Measurements from ENCODE around the gene VIPR2.
A peak's percentile ranks its signal among the peaks of the same experiment; 100 is the strongest.
"Not testable (repeated sequence)": the region's sequence is repeated elsewhere in the genome, so short reads cannot be mapped to it uniquely, and the experiment has no call there.

Gene VIPR2

DNA sequence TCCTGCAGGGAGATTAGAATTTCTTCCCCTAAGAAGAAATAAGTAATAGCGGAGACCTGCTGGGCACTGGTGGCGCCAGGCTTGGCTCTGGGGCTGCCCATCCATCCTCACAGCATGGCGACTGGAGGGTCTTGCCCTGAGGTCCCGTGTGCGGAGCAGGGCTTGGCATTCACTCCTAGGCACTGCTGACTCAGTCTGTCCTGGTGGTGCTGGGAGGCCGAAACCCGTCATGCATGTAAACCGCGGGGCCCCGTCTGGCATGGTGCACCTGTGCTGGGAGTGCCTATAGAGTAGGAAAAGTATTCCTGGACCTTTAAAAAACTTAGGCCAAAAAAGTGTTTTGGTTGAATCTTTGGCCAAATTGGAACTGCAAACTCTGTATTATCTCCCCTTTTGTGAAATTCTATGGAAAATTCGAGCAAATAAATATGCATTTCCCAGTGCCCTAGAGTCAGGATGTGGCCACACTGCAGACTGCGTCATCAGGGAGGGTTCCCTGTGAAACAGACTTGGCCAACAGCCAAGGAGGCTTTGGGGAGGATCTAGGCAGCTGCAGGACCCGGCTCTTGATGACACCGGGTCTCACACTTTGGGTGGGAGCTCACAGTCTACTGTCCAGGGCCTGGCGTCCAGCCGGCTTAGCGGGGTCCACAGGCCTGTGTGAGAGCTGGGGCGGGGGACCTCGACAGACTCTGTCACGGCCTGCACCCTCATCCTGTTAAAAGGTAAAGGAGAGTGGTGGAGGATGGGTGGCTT, 122.3 kb downstream of the VIPR2 start:
- DNase-seq: peak; percentile 4

DNA sequence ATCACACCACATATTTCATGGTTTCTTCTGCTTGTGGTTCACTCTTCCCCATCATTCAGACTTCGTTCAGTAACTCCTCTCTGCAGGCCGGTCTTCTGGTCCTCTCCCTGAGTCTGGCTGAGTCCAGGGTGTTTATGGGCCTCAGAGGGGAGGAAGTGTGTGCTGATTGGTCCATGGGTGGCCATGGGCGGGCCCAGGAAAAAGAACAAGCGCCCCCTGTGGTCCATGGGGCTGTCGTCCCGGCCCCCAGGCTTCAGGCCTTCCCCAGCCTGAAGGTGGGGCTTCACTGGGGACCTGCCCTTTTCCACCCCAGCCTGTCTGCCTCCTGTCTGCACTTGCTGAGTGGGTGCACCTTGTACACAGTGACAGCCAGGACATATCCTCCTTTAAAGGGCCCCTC, 123.7 kb downstream of the VIPR2 start:
- DNase-seq: no peak

DNA sequence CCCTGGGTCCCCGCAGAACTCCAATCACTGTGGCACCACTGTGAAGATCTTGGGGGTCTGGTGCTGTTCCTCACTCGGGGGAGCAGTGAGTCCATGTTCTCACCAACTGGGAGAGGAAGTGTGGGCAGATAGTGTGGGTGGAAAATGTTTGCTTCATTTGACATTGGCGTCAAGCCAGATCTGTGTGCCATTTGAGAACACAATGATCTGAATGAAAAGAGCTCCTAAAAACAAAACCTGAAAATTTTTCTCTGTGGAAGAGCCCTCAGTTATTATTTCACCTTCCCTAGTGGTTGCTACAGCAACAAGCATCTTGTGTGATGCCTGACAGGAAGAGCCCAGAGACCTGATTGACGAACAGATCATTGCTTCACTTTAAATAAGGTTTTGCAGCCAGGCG, 125.6 kb downstream of the VIPR2 start:
- no peak for DNase-seq

- no peak for DNase-seq
Measured at GRCh38 chr7:159017741-159018140, 126.9 kb downstream of the VIPR2 start.

- no peak for DNase-seq
Measured at GRCh38 chr7:159017210-159017609, 127.5 kb downstream of the VIPR2 start.

GRCh38 chr7:159016591-159016990, 128.1 kb downstream of the VIPR2 start:
- no peak for DNase-seq

- DNase-seq: peak; percentile 46
Measured at GRCh38 chr7:159015454-159016410, 128.9 kb downstream of the VIPR2 start.

DNA sequence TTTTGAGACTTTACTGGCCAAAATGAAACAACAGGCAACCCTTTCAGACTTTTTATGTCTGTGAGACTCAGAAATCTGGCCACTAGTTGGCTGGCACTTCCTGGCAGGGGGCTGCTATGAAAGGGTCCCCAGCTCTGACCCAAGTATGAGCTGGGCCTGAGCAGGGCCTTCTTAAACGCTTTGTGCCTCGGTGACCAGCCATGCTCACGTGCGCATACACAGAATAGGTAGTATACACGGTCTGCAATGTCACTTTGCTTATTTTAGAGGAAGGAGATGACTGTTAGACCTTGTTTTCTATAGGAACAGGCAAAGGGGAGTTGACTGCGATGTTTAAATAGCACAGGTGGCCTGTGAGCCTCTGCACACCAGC, 129.6 kb downstream of the VIPR2 start:
- DNase-seq: no peak

DNA sequence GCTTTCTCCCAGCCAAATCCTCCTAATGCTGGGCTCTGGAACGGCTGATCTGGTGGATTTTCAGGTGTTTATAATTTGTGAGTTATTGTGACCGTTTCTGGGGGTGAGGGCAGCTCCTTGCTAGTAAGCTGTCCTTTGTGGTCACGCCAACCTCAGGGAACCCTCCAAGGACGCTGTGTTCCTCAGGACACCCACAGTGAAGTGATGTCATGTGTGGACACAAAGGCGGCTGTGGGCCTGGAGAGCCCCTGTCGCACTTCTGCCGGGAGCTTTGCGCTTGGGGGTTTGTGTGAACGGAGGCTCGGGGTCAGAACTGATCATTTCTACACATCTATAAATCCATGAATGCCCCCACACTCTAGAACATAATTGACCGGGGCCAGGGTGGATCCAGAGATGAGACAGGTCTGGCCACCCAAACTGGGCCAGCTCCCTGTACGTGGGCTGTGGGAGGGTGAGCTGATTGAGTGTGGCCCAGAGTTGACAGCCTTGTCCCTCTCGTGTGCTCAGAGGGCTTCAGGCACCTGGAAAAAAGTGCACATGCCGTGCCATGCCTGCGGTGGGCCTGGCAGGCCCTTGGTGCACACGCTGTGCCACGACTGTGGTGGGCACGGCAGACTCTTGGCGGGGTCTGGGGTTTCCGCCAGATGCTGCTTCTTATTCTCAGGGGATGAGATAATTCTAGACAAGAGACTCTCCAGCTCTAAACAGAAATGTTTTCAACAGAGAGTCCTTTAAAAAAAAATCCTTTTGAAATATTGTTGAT, 130.2 kb downstream of the VIPR2 start:
- no peak for DNase-seq

DNA sequence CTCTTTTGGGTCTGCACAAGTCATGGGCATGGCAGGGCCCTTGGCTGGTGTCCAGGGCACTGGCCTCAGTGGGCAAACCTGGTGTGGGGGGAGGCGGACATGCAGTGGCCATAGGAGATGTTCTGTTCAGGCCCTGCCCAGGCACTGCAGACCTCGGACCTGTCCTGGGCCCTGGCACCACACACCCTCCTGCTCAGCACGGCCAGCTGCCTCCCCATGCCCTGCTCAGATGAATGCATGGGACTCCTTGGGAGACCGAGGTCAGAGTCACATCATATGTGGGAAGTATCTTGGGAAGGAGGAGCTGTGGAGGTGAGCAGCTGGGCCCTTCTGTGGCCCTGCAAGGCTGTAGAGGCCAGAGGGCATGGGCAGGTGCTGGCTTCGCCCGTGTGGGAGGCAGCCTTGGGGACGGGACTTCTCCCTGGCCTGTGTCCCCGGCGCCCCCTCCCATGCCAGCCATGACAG, 130.8 kb downstream of the VIPR2 start:
- no peak for DNase-seq

- DNase-seq: no peak
Measured at GRCh38 chr7:159013181-159013690, 131.4 kb downstream of the VIPR2 start.

DNA sequence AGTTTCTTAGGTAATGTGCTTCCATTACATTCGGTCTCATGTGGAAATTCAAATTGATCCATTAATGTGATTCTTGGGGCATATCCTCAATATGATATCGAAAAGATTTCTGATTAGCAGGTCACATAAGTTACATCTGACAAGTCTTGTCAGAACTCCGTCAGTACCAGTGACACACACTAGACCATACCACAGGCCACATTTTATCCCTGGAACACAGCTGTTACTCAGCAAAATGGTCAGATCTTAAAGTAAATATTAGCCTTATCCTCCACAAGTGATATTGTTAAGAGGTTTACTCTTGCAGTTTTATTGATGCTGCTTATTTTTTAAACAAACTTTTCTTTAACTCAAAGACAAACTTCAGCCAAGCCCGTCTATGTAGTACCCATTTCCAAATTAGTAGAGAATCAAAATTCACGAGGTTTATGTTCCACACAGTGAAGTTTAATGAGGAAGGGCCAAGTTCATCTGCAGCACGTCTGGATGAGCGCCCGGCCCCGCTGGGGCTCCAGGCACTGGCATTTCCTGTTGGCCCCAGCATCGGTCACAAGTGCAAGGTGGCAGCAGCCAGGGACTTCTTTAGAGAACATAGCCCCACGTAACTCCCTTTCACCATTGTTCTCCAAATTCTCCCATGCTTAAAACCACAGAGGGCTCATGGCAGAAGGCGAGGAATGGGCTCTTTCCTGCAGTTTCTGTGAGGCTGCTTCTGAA, 132.2 kb downstream of the VIPR2 start:
- no peak for DNase-seq

DNA sequence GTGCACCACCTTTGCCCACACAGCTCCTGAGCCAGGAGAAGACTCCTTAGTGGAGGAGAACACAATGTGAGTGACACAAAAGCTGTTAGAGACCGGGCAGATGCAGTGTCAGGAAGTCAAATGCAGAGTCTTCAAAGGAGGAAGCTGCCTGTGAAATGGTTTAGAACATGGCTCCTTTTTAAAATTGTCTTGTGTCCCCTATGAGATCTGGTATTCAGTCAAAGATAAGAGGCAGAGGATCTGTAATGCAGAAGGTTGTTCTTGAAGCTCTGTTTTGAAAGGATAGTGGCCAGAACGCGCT, 133.0 kb downstream of the VIPR2 start:
- no peak for DNase-seq

- DNase-seq: no peak
Measured at GRCh38 chr7:159010937-159011721, 133.5 kb downstream of the VIPR2 start.

GRCh38 chr7:159010411-159010810, 134.3 kb downstream of the VIPR2 start:
- no peak for DNase-seq

DNA sequence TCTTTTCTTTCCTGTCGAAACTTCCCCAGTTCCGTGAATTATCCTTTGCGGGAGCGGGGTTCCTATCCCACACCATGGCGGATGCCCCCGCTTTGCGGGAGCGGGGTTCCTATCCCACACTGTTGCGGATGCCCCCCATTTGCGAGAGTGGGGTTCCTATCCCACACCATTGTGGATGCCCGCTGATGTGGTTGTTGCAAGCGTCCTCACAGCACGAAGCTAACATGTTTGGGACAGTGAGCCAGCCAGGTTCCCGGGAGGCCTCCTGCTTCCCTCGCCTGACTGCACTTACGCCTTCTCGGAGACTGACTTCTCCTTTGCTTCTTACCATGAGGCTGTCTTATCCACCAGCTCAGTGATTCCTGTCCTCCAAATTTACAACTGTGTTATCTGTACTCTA, 134.7 kb downstream of the VIPR2 start:
- DNase-seq: no peak

DNA sequence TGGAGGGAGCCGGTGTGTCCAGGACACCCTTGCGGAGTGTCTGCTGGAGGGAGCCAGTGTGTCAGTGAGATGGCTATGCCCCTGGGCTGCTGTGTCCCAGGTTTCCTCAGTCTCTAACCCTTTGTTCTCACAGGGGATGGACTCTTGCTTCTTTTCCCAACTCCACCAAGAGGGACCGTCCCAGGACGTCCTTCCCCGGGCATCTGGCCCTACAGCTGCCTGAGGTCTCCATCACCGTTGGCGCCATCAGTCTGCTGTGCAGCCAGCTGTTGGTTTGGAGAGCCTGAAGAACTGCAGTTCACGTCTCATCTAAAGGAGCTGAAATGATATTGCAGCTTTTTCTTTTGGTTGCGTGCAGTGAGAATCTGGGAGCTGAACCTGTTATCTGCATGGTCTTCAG, 136.2 kb downstream of the VIPR2 start:
- DNase-seq: no peak

DNA sequence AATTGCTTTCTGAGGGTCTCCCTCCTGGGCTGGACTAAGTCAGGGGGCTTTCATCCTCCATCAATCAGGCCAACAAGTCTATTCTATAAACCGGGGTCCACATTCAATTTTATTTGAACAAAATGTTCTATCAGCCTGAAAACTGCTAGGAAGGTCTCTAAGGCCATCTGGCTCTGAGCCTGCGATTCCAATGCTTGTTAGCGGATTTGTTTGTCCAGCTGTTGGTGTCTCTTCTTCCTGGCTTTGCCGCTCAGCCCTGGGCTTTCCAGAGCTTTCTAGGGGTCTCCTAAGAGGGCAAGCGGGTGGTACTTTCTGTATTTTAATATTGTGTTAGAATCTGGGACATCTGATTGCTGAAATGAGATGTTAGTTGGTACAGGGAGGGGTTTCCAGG, 136.7 kb downstream of the VIPR2 start:
- DNase-seq: no peak

DNA sequence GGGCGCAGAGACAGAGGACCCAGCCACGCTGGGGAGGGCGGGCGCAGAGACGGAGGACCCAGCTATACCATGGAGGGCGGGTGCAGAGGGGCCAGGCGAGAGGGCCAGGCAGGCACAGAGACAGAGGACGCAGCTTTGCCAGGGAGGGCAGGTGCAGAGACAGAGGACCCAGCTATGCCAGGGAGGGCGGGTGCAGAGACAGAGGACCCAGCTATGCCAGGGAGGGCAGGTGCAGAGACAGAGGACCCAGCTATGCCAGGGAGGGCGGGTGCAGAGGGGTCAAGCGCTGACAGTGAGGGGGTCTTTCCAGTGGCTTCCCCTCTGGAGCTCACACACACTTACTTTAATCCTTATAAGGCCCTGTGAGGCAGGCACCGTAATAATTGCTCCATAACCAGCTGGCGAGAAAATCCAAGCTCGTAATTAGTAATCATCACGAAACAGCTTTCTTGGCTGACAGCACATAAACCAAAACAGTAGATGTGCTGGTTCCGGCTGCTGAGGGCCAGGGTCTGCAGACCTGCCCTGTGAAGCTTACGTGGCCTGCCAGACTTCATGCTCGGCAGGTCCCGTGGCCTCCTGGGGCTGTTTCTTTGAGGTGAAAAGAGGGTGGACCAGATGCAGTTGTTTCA, 137.2 kb downstream of the VIPR2 start:
- no peak for DNase-seq

- DNase-seq: no peak
Measured at GRCh38 chr7:159006610-159007130, 138.0 kb downstream of the VIPR2 start.

DNA sequence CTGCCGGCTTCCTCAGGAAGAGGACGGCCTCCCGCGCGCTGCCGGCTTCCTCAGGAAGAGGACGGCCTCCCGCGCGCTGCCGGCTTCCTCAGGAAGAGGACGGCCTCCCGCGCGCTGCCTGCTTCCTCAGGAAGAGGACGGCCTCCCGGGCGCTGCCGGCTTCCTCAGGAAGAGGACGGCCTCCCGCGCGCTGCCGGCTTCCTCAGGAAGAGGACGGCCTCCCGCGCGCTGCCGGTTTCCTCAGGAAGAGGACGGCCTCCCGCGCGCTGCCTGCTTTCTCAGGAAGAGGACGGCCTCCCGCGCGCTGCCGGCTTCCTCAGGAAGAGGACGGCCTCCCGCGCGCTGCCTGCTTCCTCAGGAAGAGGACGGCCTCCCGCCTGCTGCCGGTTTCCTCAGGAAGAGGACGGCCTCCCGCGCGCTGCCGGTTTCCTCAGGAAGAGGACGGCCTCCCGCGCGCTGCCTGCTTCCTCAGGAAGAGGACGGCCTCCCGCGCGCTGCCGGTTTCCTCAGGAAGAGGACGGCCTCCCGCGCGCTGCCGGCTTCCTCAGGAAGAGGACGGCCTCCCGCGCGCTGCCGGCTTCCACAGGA, 138.6 kb downstream of the VIPR2 start:
- not testable (repeated sequence) for DNase-seq

Data from EL (cell line).